ENCODE results near the gene OTOS. TPM values are rescaled to one million over a fixed set of nuclear protein-coding genes. Genes with fewer than 3 reads are reported as not detected.

OTOS gene
- total RNA-seq, 1 experiment from 2014 or later: not detected

DNA sequence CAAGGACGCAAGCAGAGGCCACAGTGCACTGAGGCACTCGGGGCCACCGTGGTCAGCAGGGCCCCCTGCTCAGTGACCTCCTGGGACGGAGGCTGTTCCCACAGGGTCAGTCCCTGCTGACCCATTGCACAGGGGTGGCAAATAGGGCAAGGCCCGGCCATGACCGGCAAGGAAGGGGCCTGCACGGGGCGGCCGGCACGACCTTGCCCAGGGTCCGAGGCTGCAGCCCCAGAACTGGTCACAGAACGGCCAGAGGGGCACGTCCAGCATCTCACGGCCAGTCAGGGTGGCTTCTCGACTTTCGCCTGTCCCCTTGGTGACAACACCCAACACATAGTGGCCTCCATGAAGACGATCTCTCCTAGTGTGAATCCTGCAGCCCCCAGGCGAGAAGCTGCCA, 27.6 kb upstream of the OTOS start:
- DNase-seq (ENCODE audit: low spot score): no peak

- DNase-seq (ENCODE audit: low spot score): no peak
Measured at GRCh38 chr2:240167588-240167880, 27.1 kb upstream of the OTOS start.

- DNase-seq (ENCODE audit: low spot score): no peak
Measured at GRCh38 chr2:240166761-240167587, 26.5 kb upstream of the OTOS start.

- no peak for DNase-seq (ENCODE audit: low spot score)
Measured at GRCh38 chr2:240166191-240166590, 25.7 kb upstream of the OTOS start.

GRCh38 chr2:240165661-240166060, 25.2 kb upstream of the OTOS start:
- DNase-seq (ENCODE audit: low spot score): no peak

DNA sequence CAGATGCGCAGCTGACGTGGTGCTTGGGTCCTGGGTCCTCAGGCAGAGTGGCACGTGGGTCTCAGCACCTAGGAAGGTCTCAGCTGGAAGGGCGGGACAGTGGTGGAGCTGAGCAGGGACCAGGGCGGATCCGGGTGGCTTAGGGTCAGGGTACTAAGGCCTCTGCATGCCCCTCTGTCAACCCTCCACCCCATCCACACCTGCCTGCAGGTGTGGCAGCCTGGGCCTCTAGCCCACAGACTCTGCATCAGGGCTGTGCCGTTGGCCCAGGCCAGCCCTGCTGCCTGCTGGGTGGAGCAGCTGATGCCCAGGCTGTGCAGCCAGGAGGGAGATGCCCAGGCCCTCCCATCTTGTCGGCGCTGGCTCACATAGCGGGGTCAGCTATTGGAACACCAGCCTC, 24.6 kb upstream of the OTOS start:
- no peak for DNase-seq (ENCODE audit: low spot score)

- DNase-seq (ENCODE audit: low spot score): no peak
Measured at GRCh38 chr2:240164586-240164985, 24.1 kb upstream of the OTOS start.

- DNase-seq (ENCODE audit: low spot score): no peak
Measured at GRCh38 chr2:240163844-240164574, 23.6 kb upstream of the OTOS start.

DNA sequence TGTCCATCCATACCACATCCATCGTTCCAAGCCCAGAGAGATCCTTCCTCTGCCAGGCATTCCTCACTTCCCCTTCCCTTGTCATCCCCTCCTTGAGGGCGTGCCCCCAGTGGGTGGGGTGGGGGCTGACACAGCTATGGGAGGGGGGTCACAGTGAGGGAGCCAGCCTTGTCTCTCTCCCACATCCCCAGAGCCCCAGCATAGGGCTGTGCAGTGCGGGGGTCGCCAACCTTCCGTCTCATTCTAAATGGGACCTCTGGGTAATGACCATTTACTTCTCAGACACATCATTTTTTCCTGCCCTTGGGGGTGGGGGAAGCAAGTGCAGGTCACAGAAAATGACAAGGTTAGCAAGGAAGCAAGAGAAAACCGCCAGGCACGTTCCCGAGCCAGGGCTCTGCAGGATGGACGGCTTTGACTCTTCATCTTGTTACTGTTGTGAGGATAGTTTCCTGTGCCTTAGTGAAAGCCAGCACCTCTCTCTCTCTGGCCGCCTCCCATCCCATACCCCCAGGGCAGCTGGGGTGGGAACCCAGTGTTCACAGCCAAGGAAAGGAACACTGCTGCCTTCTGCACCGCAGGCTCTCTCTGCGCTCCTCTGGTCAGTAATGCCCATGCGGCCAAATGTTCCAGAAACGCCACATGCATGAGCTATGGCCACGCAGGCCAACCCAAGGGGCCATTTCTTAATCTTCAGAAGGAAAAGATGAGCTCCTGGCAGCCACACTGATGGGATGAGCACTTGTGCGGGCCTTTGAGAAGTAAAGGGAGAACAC, 22.7 kb upstream of the OTOS start:
- no peak for DNase-seq (ENCODE audit: low spot score)

- no peak for DNase-seq (ENCODE audit: low spot score)
Measured at GRCh38 chr2:240162531-240162930, 22.1 kb upstream of the OTOS start.

GRCh38 chr2:240162032-240162431, 21.6 kb upstream of the OTOS start:
- DNase-seq (ENCODE audit: low spot score): no peak

DNA sequence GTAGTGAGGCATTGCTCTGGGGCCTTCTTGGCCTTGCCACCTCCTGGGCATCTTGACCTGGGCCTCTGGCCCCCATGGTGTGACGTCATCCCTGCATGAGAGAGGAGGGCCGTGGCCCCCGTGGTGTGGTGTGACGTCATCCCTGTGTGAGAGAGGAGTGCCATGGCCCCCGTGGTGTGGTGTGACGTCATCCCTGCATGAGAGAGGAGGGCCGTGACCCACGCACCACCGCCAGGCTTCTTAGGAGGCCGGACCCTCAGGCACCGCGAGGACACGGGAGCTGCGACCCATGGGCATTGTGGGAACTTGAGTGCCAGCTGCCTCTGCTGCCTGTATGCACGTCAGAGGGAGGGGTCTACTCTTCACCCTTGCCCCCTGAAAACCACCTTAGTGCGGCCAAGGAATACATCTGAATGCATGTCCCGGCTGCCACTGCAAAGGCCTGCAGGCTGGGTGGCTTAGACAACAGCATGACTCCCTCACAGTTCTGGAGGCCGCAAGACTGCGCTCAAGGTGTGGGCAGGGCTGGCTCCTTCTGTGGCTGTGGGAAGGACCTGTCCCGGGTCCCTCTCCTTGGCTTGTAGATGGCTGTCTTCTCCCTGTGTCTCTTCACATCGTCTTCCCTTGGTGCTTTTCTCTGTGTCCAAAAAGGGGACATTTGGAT, 20.8 kb upstream of the OTOS start:
- DNase-seq (ENCODE audit: low spot score): no peak

GRCh38 chr2:240160291-240161086, 20.0 kb upstream of the OTOS start:
- no peak for DNase-seq (ENCODE audit: low spot score)

DNA sequence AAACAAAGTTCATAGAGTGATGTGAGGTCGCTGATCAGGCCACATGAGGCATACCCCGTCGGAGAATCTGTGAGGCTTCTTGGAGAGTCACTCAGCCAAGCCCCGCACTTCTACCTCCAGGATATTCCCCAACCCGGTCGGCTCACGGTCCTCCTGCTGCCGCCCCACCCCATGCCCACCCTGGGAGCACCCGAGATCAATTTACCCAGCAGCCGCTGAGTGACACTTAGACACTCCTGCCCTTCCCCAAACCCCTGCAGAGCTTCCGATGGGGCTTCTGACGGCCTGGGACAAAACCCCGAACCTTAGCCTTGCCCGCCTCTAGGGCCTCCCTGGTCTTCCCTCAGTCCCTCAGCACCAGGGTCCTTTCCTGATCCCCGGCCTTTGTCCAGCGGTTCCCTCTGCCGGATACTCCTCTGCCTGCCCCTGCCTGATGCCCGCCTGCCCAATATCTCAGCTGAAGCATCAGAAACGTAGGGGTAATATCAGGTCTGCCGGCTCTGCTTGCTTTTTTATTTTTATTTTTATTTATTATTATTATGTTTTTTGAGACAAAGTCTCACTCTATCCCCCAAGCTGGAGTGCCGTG, 18.9 kb upstream of the OTOS start:
- no peak for DNase-seq (ENCODE audit: low spot score)

DNA sequence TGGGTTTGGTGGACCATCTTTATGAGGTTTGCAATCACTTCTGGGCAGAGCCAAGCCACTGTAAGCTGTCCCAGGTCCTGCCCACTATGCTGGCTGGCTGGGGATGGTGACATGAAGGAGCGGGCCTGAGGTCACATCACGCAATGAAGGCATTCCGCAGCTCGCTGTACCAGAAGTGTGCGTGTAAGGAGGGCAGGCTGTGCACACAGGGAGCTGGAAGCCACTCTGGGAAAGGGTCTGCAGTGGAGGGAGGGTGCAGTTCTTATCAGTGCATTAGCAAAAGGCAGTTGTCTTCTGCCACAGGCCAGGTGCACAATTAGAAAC, 16.7 kb upstream of the OTOS start:
- DNase-seq (ENCODE audit: low spot score): no peak

GRCh38 chr2:240156435-240157146, 16.1 kb upstream of the OTOS start:
- no peak for DNase-seq (ENCODE audit: low spot score)

DNA sequence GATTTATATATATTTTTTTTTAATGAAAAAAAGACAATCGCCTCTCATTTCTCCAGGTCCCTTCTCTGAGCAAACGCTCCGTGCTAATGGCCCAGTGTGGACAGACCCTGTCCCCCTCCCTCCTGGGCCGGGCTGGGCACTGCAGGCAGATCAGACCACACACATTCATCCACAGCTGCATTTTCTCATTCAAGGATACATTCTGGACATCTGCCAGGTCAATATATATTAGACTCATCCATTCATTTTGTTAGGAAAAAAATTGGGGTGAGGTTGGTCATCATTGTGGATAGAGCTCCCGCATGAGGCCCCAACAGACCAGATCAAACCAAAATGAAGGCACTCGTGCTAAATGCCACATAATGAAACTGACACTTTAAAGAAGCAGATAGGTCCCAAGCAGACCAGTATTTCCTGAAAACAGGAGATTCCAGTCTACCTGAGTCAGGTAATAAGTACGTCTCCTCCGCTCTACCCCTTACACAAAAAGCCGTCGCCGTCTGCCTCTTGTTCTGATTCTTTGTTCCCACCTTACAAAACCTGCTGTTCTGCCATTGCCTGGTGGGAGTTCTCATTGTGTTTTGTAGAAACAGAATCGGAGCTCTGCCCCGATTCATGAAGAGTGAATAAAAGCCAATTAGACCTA, 15.4 kb upstream of the OTOS start:
- DNase-seq (ENCODE audit: low spot score): no peak

DNA sequence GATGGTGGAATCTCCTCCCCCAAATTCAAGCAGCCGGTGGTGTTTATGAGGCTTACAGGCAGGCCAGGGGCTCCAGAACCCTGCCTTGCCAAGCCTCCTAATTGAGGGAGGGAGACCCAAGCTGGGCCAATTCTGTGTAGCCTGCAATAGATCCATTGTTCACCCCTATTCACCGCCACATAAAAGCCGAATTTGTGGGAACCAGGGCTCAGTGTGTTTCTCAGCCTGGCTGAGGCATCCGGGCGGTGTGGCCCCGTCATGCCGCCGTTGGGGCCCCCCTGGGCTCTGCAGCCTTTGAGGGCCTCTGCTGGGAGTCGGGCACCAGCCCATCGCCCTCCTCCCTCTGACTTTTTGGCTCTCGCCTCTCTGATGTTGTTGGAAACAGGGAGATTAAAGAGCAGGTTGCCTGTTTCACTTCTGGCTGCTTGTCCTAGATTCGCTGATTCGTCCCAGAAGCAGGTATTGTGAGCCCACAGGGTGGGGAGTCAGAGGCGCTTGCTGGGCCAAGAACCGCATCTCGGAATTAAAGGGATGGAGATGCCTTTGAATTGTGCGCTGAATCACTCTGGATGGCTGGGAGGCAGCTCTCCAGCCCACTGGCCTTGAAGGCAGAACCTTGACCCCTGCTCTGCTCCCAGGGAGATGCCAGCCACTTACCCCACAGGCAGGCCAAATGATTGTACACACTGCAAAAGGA, 14.7 kb upstream of the OTOS start:
- DNase-seq (ENCODE audit: low spot score): no peak

- no peak for DNase-seq (ENCODE audit: low spot score)
Measured at GRCh38 chr2:240154606-240155005, 14.1 kb upstream of the OTOS start.

Measured in H4 (cell line).